NT2/D1 (cell line): ENCODE results near the gene SLC7A1.

Source experiments
- SUZ12 ChIP-seq: IDR thresholded peaks from 2 replicates; pipeline ENCODE4 v1.6.1; 2011; ENCODE audit not compliant: insufficient read length, insufficient read depth; ENCODE audit errors: extremely low read depth
- ZNF274 ChIP-seq: IDR thresholded peaks from 2 replicates; pipeline ENCODE4 v1.6.1; 2011; ENCODE audit warnings: mild to moderate bottlenecking, low read depth, low read length

DNA sequence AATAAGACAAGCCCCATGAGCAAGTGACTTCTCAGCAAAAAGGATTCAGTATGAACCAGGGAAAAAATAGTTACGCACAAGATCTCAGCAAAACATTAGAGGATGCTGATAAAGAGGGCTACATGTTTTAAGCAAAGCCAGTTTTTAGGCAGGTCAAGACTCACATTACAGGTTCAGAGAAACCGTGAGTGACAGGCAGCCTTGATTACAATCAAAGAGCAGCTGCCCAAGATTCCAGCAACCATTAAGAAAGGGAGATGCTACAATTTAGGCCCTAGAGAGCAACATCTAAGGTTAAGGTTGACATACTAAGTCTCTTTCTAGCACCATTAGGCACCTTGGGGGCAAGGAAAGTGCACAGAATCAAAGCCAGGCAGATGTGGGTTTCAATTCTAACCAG is 2.8 kb upstream of the SLC7A1 start:
- TF ChIP-seq ZNF274 (no peak), SUZ12 (no peak)
